Measurements from ENCODE around the gene AURKAIP1.

GRCh38 chr1:1373815-1374588 is 1.0 kb downstream of the AURKAIP1 start:
- TF ChIP-seq POLR2AphosphoS5 (IDR thresholded peaks at IDR 0.05; ENCODE audit: low read depth, low read length): no peak
- TF ChIP-seq TAF1 (IDR thresholded peaks at IDR 0.05; ENCODE audit: borderline replicate concordance, insufficient read depth, low read length): no peak
- TF ChIP-seq REST (IDR thresholded peaks at IDR 0.05; ENCODE audit: insufficient read depth in 1 of 2, low read depth in 2 of 2, low read length in 2 of 2): no peak
- no peak for TF ChIP-seq SIN3A (IDR thresholded peaks at IDR 0.05; ENCODE audit: borderline replicate concordance, insufficient read depth, low read length)
- TF ChIP-seq FOXP2 (optimal IDR thresholded peaks at IDR 0.05; ENCODE audit: borderline replicate concordance, extremely low read depth, extremely low read length, insufficient read depth): no peak

Measured in PFSK-1 (cell line).